AG04449 (cell line): ENCODE measurements around the gene RAD52.

Experiments
- CTCF ChIA-PET: fragments of 350-600 bp; formaldehyde crosslinking; extraction: SDS; loops from one replicate; lab custom pipeline; 2021; ENCODE audit warnings: antibody characterized with exemption; lab: Yijun Ruan, JAX
- POLR2A ChIA-PET: fragments of 400-600, 350-600 bp; formaldehyde crosslinking; extraction: SDS; loops from one replicate; lab custom pipeline; 2020; ENCODE audit warnings: antibody characterized with exemption, inconsistent platforms; lab: Yijun Ruan, JAX
- DNase-seq: peaks from one replicate; pipeline ENCODE4 v3.0.0-alpha.2; 2010; ENCODE audit warnings: low read depth, low spot score
- H3K4me3 ChIP-seq: 2 replicates; pipeline ENCODE4 v1.5.1; 2011; ENCODE audit warnings: low read depth, mild to moderate bottlenecking, control low read depth, low read length
- TF ChIP-seq, protein P1 (sequence below): IDR thresholded peaks from one replicate; pipeline ENCODE4 v1.5.1; 2011; ENCODE audit warnings: mild to moderate bottlenecking, moderate library complexity, low read length, control low read depth, inconsistent platforms; ENCODE audit not compliant: insufficient read depth; ENCODE audit errors: missing control alignments

RAD52 gene

DNA sequence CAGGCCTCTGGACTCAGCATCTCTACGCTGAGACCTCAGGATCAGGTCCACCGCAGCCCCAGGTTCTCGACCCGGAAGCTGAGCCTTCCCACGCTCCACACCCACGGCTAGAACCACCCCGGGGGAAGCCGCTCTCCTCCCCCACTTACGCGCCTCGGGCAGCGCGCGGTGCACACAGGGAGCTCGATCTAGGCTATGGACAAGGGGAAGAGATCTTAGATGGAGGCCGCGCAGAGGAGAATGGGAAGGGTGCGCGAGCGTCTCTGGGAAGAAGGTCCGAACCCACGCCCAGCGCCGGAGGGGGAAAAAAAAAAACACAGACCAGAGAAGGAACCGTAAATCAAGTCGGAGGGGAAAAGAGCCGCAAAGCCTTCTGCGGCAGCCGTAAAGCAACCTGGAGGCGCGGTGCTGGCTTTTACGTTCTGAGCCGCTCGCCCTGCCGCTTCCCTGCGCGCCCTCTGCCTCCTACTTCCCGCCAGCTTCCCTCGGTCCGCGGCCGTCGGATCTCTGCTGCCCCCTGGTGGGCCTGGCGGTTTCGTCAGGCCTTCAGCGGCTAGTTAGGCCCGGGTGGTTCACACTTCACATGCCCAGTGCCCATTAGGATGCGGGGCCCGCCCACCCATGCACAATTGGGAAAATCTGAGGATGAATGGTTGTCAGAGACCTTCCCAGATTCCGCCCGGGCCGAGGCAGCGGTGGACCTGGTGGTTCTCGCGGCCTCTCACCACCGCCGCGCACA is at the start of gene RAD52:
RAD52 (minus strand) TSS at position 242 of the 739 bp plus-strand sequence. CDS start 16,636 bp downstream, outside the sequence.
- DNase-seq = peak; percentile 92
- POLR2A ChIA-PET = interaction anchor here (0.9 to 1.7 kb wide), 3 partner anchors 18 to 143 kb away, joined by 3 to 4 read pairs (median 3); no protein-coding TSS in a partner anchor
- CTCF ChIA-PET = interaction anchor here (0.5 to 2.5 kb wide), 51 partner anchors 9 to 656 kb away, joined by 3 to 22 read pairs (median 4); partner anchors contain the start of genes ERC1 and WNK1
- peak within 1 kb of the TSS; percentile 90 for H3K4me3 ChIP-seq
- TF ChIP-seq, protein P1, sequence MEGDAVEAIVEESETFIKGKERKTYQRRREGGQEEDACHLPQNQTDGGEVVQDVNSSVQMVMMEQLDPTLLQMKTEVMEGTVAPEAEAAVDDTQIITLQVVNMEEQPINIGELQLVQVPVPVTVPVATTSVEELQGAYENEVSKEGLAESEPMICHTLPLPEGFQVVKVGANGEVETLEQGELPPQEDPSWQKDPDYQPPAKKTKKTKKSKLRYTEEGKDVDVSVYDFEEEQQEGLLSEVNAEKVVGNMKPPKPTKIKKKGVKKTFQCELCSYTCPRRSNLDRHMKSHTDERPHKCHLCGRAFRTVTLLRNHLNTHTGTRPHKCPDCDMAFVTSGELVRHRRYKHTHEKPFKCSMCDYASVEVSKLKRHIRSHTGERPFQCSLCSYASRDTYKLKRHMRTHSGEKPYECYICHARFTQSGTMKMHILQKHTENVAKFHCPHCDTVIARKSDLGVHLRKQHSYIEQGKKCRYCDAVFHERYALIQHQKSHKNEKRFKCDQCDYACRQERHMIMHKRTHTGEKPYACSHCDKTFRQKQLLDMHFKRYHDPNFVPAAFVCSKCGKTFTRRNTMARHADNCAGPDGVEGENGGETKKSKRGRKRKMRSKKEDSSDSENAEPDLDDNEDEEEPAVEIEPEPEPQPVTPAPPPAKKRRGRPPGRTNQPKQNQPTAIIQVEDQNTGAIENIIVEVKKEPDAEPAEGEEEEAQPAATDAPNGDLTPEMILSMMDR = peak; percentile 99

DNA sequence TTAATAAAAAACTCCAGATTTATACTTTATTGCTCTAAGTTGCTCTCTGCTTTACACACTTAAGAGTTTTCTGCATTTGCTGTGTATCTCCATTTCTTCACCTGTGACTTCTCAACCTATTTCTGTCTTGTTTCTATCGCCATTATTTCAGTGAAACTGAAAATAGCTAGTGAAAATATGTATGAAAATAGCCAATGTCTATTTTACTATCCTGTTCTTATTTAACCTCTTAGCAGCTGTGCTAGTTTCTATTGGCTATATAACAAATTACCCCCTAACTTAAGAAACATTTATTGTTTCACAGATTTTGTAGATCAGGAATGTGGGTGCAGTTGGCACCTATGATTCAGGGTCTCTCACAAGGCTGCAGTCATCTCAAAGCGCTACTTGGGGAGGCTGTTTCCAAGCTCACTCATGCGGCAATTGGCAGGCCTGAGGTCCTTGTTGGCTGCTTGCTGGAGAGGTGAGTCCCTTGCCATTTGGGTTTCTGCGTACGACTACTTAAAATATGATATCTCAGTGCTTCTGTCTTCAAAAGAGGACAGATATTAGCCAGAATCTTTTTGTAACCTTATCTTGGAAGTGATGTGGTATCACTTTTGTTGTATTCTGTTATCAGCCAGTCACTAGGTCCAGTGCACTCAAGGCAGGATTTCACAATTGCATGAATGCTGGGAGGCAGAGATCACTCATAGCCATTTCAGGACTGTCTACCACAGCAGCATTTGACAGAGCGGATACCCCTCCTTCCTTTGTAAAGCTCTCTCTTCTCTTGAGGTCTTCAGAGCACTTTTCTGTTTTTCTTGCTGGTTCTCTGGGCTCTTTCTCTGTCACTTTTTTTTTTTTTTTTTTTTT is 48.8 kb upstream of the RAD52 start:
- POLR2A ChIA-PET = no interaction called here
- TF ChIP-seq, protein P1 = no peak
- H3K4me3 ChIP-seq = no peak overlapping the region
- no peak for DNase-seq
- CTCF ChIA-PET = no interaction called here

DNA sequence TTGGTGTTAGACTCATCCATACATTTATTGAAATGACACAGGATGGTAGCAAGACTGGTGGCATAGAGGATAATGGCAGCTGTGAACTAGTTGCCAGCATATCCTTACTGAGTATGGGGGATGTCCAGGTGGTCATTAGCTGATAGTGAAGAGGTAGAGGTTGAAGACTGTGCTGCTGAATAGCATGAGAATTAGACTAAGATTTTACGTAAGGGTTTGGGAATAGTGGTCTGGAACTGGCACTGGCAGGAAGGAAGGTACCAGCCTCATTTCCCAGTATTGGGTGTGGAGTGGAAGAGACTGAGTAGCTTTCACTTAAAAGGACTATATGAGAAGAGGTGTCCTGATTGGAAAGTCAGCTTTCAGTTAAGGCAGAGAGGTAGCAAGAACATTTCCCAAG is 48.0 kb upstream of the RAD52 start:
- CTCF ChIA-PET = no interaction called here
- TF ChIP-seq, protein P1 = no peak
- no peak for DNase-seq
- POLR2A ChIA-PET = no interaction called here
- H3K4me3 ChIP-seq = no peak overlapping the region

DNA sequence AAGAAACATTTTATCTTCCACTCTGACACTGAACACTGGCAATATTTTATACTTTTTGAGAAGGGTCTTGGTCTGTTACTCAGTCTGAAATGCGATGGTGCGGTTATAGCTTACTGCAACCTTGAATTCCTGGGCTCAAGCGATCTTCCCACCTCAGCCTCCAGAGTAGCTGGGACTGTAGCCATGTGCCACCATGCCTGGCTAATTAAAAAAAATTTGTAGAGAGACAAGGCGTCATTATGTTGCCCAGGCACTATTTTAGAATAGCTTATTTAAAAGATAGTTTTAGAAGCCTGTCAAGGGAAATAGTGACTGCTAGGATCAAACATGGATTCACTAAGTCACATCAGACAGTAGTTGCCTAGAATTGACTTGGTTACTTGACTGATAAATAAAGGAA is 47.4 kb upstream of the RAD52 start:
- CTCF ChIA-PET = no interaction called here
- POLR2A ChIA-PET = no interaction called here
- no peak for DNase-seq
- H3K4me3 ChIP-seq = no peak overlapping the region
- TF ChIP-seq, protein P1 = no peak

DNA sequence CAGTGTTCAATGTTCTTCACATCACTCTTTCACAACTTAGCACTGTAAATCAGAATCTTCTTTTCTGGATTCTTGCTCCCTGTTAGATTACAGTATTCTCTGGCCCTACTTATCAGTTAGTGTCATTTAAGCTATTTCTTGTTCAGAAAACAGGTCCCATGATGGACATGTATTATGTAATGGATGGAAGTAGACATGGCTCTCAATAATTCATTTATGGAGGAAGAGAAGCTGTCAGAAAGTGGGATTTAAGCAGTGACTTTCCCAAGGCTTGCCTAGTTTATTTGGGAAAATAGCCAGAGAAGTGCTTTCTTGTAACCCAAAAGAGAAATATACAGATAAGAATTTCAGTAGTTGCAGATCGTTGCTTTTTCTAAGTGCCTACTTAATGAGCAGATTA is 43.2 kb upstream of the RAD52 start:
- CTCF ChIA-PET = interaction anchor here (0.6 to 2.8 kb wide), 3 partner anchors 14 to 592 kb away, joined by 3 to 10 read pairs (median 3); partner anchors contain the start of gene RAD52
- TF ChIP-seq, protein P1 = no peak
- POLR2A ChIA-PET = no interaction called here
- no peak for DNase-seq
- no peak overlapping the region for H3K4me3 ChIP-seq
